ENCODE results near the gene SRGAP1. TPM values are rescaled to one million over a fixed set of nuclear protein-coding genes. Genes with fewer than 3 reads are reported as not detected.

The SRGAP1 gene
- polyA plus RNA-seq, 6 donors from 2014 or later, result 0.01 to 0.26 (median 0.05) TPM

DNA sequence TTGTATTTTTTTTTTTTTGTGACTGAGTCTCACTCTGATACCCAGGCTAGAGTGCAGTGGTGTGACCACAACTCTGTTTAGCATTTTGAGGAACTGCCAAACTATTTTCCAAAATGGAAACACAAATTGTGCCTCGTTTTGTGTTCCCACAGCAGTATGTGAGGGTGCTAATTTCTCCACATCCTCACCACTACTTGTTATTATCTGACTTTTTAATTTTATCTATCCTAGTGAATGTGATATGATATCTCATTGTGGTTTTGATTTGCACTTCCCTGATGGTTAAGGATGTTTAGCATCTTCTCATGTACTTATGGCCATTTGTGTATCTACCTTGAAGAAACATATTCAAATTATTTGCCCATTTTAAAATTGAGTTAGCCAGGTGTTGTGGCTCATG lies 62.4 kb downstream of the SRGAP1 start:
- Mint-ChIP-seq H3K36me3 (no peaks in the 10 kb centered on the region), H3K4me1 (no peaks in the 10 kb centered on the region), H3K4me3 (no peak overlapping the region), H3K27ac (no peak overlapping the region), H3K27me3 (peaks cover 0 to 3% (median 0%) of the 10 kb centered on the region in 3 donors), H3K9me3 (peaks cover 0 to 23% (median 3%) of the 10 kb centered on the region in 7 donors)
- ATAC-seq (ENCODE audit: low read depth in 2 of 2) (no peak), DNase-seq (no peak)

DNA sequence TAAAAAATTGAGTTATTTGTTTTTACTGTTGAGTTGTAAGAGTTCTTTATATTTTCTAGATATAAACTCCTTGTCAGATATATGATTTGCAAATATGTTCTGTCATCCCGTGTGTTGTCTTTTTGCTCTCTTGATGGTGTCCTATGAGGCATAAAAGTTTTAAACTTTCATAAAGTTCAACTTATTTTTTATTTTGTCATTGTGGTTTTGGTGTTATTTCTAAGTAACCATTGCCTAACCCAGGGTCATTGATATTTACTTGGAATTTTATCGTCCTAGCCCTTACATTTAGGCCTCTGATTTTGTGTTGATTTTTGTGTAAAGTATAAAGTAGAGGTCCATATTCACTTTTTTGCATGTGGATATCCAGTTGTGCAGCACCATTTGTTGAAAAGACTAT lies 63.1 kb downstream of the SRGAP1 start:
- DNase-seq (no peak), ATAC-seq (ENCODE audit: low read depth in 2 of 2) (no peak)
- Mint-ChIP-seq H3K27me3 (peaks cover 0 to 3% (median 0%) of the 10 kb centered on the region in 3 donors), H3K4me1 (no peaks in the 10 kb centered on the region), H3K4me3 (no peak overlapping the region), H3K9me3 (peaks cover 0 to 23% (median 3%) of the 10 kb centered on the region in 7 donors), H3K36me3 (no peaks in the 10 kb centered on the region), H3K27ac (no peak overlapping the region)

DNA sequence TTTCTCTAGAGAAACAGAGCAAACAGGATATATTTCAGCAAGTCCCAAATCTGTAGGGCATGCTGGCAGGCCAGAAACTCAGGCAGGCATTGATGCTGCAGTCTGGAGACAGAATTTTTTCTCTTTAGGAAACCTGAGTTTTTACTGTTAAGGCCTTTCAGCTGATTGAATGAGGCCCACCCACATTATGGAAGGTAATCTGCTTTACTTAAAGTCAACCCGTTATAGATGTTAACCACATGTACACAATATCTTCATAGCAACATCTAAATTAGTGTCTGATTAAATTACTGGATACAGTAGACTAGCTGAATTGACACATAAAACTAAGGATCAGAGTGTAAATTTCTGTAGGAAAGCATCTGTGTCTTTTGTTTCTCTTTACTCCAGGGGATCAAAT lies 65.2 kb downstream of the SRGAP1 start:
- Mint-ChIP-seq H3K36me3 (no peaks in the 10 kb centered on the region), H3K4me3 (no peak overlapping the region), H3K27me3 (no peaks in the 10 kb centered on the region), H3K27ac (no peak overlapping the region), H3K9me3 (peaks cover 0 to 23% (median 3%) of the 10 kb centered on the region in 7 donors), H3K4me1 (no peaks in the 10 kb centered on the region)
- no peak for ATAC-seq (ENCODE audit: low read depth in 2 of 2)
- DNase-seq, result no peak

DNA sequence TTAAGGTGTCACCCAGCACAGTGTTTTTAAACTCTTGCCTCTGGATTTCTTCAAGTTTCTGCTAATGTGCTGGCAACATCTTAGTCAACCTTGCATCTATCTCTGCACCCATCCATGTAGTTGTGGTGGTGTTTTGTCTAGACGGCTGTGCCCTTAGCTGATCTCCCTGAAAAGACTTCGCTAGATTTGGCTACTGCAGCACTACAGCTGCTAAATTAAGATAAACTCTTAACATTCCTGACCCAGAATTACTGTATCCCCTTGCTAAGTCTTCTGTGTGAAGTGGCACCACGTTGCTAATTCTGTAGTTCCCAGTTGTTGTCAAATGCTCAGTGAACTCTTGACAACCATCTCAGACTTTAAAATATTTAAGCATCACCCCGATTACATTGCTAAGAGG lies 66.8 kb downstream of the SRGAP1 start:
- H3K27ac Mint-ChIP-seq, result no peak overlapping the region
- no peak for DNase-seq
- no peak overlapping the region for H3K4me3 Mint-ChIP-seq
- no peaks in the 10 kb centered on the region for H3K27me3 Mint-ChIP-seq
- peaks cover 0 to 2% (median 0%) of the 10 kb centered on the region in 3 donors for H3K4me1 Mint-ChIP-seq
- ATAC-seq (ENCODE audit: low read depth in 2 of 2), result no peak
- H3K9me3 Mint-ChIP-seq, result peaks cover 0 to 11% (median 3%) of the 10 kb centered on the region in 7 donors
- no peaks in the 10 kb centered on the region for H3K36me3 Mint-ChIP-seq

DNA sequence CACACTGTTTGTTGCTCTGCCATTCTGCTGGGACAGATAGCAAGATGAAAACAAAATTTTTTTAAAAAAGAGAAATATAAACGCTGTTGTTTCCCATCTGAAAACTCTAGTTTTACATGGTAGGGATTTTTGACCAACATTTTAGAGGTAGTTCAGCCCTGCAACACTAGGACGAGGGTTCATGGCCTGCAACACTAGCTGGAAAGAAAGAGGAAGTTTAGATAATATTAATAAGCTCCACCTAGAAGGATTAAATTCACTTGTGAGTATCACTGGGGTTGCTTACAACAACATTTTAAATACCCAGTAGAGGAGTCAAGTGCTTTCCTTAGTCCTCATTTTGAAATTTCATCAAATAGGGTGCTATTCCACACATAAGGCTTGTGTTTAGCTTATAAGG lies 68.2 kb downstream of the SRGAP1 start:
- Mint-ChIP-seq H3K36me3 (no peaks in the 10 kb centered on the region), H3K4me3 (no peak overlapping the region), H3K27me3 (no peaks in the 10 kb centered on the region), H3K9me3 (peaks cover 0 to 4% (median 0%) of the 10 kb centered on the region in 7 donors), H3K4me1 (peaks cover 0 to 6% (median 0%) of the 10 kb centered on the region in 3 donors), H3K27ac (no peak overlapping the region)
- ATAC-seq (ENCODE audit: low read depth in 2 of 2) (no peak), DNase-seq (no peak)

DNA sequence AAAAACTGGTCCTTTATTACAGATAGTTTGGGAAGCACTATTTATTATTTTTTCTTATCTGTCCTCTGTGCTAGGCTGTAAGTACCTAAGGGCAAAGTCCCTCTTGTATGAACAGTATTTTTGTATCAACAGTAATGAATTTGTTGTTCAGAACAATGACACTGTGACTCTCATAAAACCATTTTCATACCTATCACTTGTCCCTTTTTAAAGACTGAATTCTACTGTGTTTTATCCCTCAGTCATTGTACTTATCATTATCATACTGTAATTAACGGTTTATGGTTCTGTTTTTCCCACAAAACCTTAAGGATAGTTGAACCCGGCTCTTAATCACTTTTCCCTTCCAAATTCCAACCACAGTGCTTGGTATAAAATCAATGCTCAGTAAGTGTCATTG lies 69.4 kb downstream of the SRGAP1 start:
- no peak overlapping the region for H3K4me3 Mint-ChIP-seq
- peaks cover 0 to 2% (median 0%) of the 10 kb centered on the region in 7 donors for H3K9me3 Mint-ChIP-seq
- DNase-seq (no peak), ATAC-seq (ENCODE audit: low read depth in 2 of 2) (no peak)
- peaks cover 0 to 6% (median 0%) of the 10 kb centered on the region in 3 donors for H3K4me1 Mint-ChIP-seq
- no peaks in the 10 kb centered on the region for H3K36me3 Mint-ChIP-seq
- no peaks in the 10 kb centered on the region for H3K27me3 Mint-ChIP-seq
- no peak overlapping the region for H3K27ac Mint-ChIP-seq

DNA sequence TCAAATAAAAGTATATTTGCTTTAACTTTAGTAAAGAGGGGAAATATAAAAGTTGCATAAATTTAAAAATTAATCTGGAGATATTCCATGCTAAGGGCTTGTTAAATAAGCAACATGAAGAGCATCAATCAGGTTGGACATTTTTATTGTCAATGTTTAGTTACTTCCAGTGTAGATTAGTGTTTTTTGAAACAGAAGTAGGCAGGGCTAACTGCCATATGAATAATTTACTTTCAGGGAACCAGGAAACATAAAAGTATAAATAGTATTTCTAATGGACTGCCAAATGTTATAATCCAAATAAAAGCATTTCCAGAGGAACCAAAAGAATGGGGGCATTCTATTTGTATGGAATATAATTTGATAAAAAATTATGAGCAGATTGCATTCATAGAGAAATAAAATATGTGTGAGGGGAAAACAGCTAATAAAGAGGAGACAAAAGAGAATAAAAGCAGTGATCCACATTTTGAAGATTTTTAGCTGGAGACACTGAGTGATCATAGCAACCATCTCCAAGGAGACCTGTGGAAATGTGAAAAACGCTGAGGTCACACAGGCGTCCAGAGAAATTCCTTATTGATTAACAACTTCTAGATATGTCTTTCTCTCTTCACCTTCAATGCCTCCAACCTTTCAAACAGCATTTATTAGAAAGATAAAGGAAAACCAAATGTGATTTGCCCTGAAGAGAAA lies 70.8 kb downstream of the SRGAP1 start:
- Mint-ChIP-seq H3K27me3 (no peaks in the 10 kb centered on the region), H3K36me3 (no peaks in the 10 kb centered on the region), H3K4me1 (peaks cover 0 to 6% (median 0%) of the 10 kb centered on the region in 3 donors), H3K27ac (no peak overlapping the region), H3K9me3 (no peaks in the 10 kb centered on the region), H3K4me3 (no peak overlapping the region)
- no peak for ATAC-seq (ENCODE audit: low read depth in 2 of 2)
- no peak for DNase-seq

DNA sequence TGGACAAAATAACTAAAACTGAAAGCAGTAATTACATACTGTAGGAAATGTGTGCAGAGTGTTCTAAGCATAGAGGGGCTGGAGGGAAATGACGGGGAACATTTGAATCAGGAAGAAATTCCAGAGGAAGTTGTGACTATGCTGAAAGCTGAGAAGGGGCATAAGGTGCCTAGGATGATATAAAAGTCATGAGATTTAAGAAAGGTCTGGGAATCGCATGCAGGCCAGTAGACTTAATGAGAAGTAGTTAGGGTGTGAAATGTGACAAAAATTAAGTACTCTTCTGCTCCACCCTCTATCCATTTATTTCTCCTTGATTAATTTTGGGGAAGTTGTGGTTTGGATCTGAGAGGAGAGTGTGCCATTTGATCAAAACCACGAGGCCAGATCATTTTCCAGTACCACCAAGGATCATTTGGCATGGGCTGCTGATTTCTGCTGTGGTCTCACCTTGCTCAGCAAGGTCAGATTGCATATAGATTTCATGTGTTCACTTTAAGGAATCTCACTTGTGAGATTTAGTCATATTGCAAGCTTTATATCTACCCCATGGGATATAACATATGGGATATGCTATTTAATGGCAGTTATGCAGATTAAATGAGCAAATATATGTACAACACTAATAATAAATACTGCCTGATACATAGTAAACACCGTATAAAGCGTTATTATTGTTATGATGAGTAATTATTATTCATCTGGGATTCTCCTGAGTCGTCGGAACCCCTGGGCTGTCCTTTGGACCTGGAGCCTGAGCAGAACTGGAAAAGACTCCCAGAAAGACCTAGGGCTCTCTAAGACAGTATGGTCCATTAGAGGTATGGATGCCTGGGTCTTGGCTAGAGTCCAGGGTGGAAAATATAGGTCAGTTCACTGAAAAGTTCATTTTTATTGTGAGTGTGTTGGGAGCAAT lies 72.3 kb downstream of the SRGAP1 start:
- no peaks in the 10 kb centered on the region for H3K9me3 Mint-ChIP-seq
- H3K4me3 Mint-ChIP-seq, result no peak overlapping the region
- no peaks in the 10 kb centered on the region for H3K36me3 Mint-ChIP-seq
- ATAC-seq (ENCODE audit: low read depth in 2 of 2) (no peak), DNase-seq (no peak)
- H3K4me1 Mint-ChIP-seq, result peaks cover 0 to 6% (median 0%) of the 10 kb centered on the region in 3 donors
- no peak overlapping the region for H3K27ac Mint-ChIP-seq
- no peaks in the 10 kb centered on the region for H3K27me3 Mint-ChIP-seq

DNA sequence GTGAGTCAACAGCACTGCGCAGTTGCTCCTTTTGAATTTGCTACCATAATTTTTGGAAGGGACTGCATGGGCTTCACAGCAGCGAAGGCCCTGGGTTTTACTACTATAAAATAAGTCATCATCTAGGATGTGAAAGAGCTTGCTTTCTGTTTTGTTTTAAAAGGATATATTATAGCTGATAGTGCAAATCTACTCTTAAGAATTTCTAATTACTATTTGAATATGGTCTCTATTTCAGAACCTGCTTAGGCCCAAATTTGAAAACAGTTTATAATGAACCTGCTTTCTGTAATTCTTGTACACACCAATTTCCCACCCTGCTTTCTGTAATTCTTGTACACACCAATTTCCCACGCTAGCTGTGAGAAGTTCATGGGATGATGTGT lies 73.0 kb downstream of the SRGAP1 start:
- no peak overlapping the region for H3K27ac Mint-ChIP-seq
- H3K36me3 Mint-ChIP-seq, result no peaks in the 10 kb centered on the region
- no peak overlapping the region for H3K4me3 Mint-ChIP-seq
- ATAC-seq (ENCODE audit: low read depth in 2 of 2), result no peak
- H3K27me3 Mint-ChIP-seq, result no peaks in the 10 kb centered on the region
- H3K9me3 Mint-ChIP-seq, result no peaks in the 10 kb centered on the region
- DNase-seq, result no peak
- H3K4me1 Mint-ChIP-seq, result peaks cover 0 to 6% (median 0%) of the 10 kb centered on the region in 3 donors

DNA sequence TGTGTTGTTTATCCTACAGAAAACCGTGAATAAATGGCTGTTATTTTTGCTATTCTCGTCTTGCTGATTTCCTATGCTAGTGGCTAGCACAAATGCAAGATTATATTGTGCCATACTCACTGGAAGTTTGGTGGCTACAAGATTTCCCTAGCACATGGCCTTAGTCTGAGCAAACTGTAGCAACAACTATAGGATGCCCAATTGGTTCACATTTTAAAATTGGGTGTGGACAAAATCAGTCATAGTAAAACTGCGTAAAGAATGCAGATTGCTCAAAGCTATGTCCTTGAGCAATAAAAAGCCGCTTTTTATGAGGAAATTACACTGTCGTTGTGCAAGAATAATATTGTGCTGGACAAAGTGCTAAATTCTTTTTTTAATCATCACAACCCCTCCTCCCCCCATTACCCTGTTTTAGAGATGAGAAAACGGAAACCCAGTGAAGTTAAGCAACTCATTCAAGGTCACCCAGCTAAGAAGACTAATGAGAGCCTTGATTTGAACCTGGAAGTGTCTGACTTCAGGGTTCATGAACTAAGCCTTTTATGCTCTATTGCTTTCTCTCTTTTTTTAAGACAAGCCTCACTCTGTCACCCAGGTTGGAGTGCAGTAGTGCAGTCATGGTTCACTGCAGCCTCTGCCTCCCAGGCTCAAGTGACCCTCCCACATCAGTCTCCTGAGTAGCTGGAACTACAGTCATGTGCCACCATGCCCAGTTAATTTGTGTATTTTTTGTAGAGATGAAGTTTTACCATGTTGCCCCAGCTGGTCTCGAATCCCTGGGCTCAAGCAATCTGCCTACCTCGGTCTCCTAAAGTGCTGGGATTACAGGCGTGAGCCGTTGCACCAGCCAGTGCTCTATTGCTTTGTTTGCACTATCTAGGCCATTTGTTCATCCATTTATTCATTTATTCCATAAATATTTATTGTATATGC lies 73.6 kb downstream of the SRGAP1 start:
- peaks cover 0 to 6% (median 0%) of the 10 kb centered on the region in 3 donors for H3K4me1 Mint-ChIP-seq
- no peaks in the 10 kb centered on the region for H3K9me3 Mint-ChIP-seq
- no peak overlapping the region for H3K4me3 Mint-ChIP-seq
- DNase-seq (no peak), ATAC-seq (ENCODE audit: low read depth in 2 of 2) (no peak)
- H3K36me3 Mint-ChIP-seq, result no peaks in the 10 kb centered on the region
- H3K27me3 Mint-ChIP-seq, result no peaks in the 10 kb centered on the region
- no peak overlapping the region for H3K27ac Mint-ChIP-seq

DNA sequence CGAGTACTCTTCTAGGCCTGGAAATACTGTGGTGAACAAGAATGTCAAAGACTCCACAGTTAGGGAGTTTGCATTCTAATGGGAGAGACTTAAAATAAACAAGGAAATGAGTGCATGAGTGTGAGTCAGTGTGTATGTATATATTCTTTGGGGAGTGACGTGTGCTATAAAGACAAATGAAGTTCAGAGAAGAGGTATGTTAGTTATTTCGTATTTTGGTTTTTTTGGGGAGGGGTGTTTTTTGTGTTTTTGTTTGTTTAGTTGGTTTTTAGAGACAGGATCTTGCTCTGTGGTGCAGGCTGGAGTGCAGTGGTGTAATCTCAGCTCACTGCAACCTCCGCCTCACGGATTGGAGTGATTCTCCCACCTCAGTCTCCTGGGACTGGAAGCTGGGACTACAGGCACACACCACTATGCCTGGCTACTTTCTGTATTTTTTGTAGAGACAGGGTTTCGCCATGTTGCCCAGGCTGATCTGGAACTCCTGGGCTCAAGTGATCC lies 74.3 kb downstream of the SRGAP1 start:
- ATAC-seq (ENCODE audit: low read depth in 2 of 2) (no peak), DNase-seq (no peak)
- H3K4me3 Mint-ChIP-seq, result no peak overlapping the region
- no peaks in the 10 kb centered on the region for H3K36me3 Mint-ChIP-seq
- no peaks in the 10 kb centered on the region for H3K9me3 Mint-ChIP-seq
- peaks cover 0 to 6% (median 0%) of the 10 kb centered on the region in 3 donors for H3K4me1 Mint-ChIP-seq
- no peaks in the 10 kb centered on the region for H3K27me3 Mint-ChIP-seq
- peak overlapping the region in 1 of 6 donors; percentile 0 for H3K27ac Mint-ChIP-seq

DNA sequence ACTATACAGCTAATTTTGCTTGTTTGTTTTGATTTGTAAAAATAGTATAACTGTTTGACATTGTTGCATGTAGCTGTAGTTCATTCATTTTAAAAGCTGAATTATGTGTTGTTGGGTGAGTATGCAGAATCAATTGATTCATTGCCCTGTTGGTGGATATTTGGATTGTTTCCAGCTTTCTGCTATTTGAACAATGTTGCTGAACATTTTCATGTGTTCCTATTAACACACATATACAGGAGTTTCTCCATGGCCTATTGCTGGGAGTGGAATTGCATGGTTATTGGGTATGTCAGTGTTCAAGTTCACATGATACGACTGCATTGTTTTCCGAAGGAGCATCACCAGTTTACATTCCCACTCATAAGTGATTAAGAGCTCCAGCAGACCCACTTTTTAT lies 75.3 kb downstream of the SRGAP1 start:
- Mint-ChIP-seq H3K9me3 (no peaks in the 10 kb centered on the region), H3K27ac (no peak overlapping the region), H3K4me1 (peaks cover 0 to 6% (median 0%) of the 10 kb centered on the region in 3 donors), H3K27me3 (no peaks in the 10 kb centered on the region), H3K36me3 (no peaks in the 10 kb centered on the region), H3K4me3 (no peak overlapping the region)
- DNase-seq (no peak), ATAC-seq (ENCODE audit: low read depth in 2 of 2) (no peak)

DNA sequence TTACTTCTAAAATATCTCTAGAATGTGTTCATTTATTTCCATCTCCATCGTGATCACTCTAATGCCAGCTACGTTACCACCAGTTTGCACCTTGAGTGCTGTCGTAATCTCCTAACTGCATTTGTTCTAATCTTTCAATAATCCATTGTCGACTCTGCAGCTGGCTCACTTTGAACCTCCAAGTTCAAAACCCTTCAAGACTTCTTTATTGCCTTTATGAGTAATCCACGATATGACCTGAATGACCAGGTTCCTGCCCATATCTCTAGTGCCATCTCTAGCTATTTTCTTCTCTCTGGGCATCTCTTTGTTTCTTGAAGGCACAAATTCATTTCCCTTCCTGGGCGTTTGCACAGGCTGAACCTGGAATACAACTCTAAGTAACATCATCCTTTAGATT lies 76.7 kb downstream of the SRGAP1 start:
- ATAC-seq (ENCODE audit: low read depth in 2 of 2), result no peak
- no peak for DNase-seq
- no peak overlapping the region for H3K27ac Mint-ChIP-seq
- peaks cover 0 to 6% (median 0%) of the 10 kb centered on the region in 3 donors for H3K4me1 Mint-ChIP-seq
- no peaks in the 10 kb centered on the region for H3K36me3 Mint-ChIP-seq
- H3K27me3 Mint-ChIP-seq, result no peaks in the 10 kb centered on the region
- H3K4me3 Mint-ChIP-seq, result no peak overlapping the region
- no peaks in the 10 kb centered on the region for H3K9me3 Mint-ChIP-seq
